HepG2 (cell line): ENCODE data around the gene YTHDF1. TPM values are rescaled to one million over a fixed set of nuclear protein-coding genes. Genes with fewer than 3 reads are reported as not detected.

Source experiments
- GABPB1 ChIP-seq: IDR thresholded peaks from 2 replicates; pipeline ENCODE4 v1.6.1; 2016; ENCODE audit warnings: mild to moderate bottlenecking, missing genetic modification reagents, moderate library complexity, missing compliant biosample characterization
- NFYB ChIP-seq: sonication (generic); formaldehyde crosslinking; IDR thresholded peaks from 2 replicates; pipeline ENCODE4 v1.4.0; 2020; ENCODE audit warnings: missing genetic modification reagents
- POLR2AphosphoS2 ChIP-seq: IDR thresholded peaks from 2 replicates; pipeline ENCODE4 v1.6.1; 2011; ENCODE audit warnings: low read depth, low read length, improper control_type of control experiment
- RAD51 ChIP-seq: fragments of 450-650 bp; IDR thresholded peaks from 2 replicates; pipeline ENCODE4 v1.6.1; 2016; ENCODE audit warnings: borderline replicate concordance
- RBM39 ChIP-seq: fragments of 200-400 bp; formaldehyde crosslinking; IDR thresholded peaks from one replicate; pipeline ENCODE4 v1.6.1; 2018; ENCODE audit warnings: antibody characterized with exemption, mild to moderate bottlenecking, low read depth, low read length; ENCODE audit not compliant: poor library complexity, severe bottlenecking
- REXO4 ChIP-seq: sonication (generic); formaldehyde crosslinking; IDR thresholded peaks from 2 replicates; pipeline ENCODE4 v1.8.0; 2022; ENCODE audit warnings: missing genetic modification reagents, mild to moderate bottlenecking, borderline replicate concordance
- SPEN ChIP-seq: sonication (generic); formaldehyde crosslinking; IDR thresholded peaks from 2 replicates; pipeline ENCODE4 v1.5.1; 2020; ENCODE audit warnings: low read depth, mild to moderate bottlenecking, missing genetic modification reagents
- ZBTB7B ChIP-seq: sonication (generic); formaldehyde crosslinking; IDR thresholded peaks from 2 replicates; pipeline ENCODE4 v1.4.0; 2020; ENCODE audit warnings: missing genetic modification reagents
- ZNF333 ChIP-seq: sonication (generic); formaldehyde crosslinking; IDR thresholded peaks from 2 replicates; pipeline ENCODE4 v1.4.0; 2020; ENCODE audit warnings: mild to moderate bottlenecking, missing genetic modification reagents, borderline replicate concordance
- ZNF605 ChIP-seq: sonication (generic); formaldehyde crosslinking; IDR thresholded peaks from 2 replicates; pipeline ENCODE4 v1.8.0; 2022; ENCODE audit warnings: mild to moderate bottlenecking, missing genetic modification reagents
- polyA plus RNA-seq, 8 experiments: library from polyadenylated mRNA; depleted of rRNA in 3 of 8; stranded (reverse) in 7 of 8; unstranded in 1 of 8; fragments of >200 nt; fragmentation: Illumina TruSeq in 4 of 8; extraction: Trizol in 4 of 8; gene quantifications; 2 replicates each; pipeline versions ENCODE4 v1.2.1 to v1.2.3, GENCODE V29; 2011 to 2016; ENCODE audit warnings: low read depth in 4 of 8, missing spikeins in 1 of 8, mixed read lengths in 1 of 8; ENCODE audit not compliant: insufficient read depth in 1 of 8
- total RNA-seq, 5 experiments: library from RNA; depleted of rRNA; stranded (reverse); fragments of >200 nt; fragmentation: Illumina TruSeq; extraction: Trizol; gene quantifications; 2 replicates each; pipeline ENCODE4 v1.2.3, GENCODE V29; 2016; ENCODE audit warnings: low read depth in 1 of 5
- TF ChIP-seq, protein P1 (sequence below): sonication (generic); formaldehyde crosslinking; IDR thresholded peaks from 2 replicates; pipeline ENCODE4 v1.4.0; 2020; ENCODE audit warnings: missing genetic modification reagents
- TF ChIP-seq, protein P2 (sequence below): sonication (generic); formaldehyde crosslinking; IDR thresholded peaks from 2 replicates; pipeline ENCODE4 v1.5.0; 2020; ENCODE audit warnings: missing genetic modification reagents, mild to moderate bottlenecking, borderline replicate concordance
- TF ChIP-seq, protein P3 (sequence below): IDR thresholded peaks from 2 replicates; pipeline ENCODE4 v1.6.1; 2016; ENCODE audit warnings: low read depth, missing genetic modification reagents, missing compliant biosample characterization
- TF ChIP-seq, protein P4 (sequence below): sonication (generic); formaldehyde crosslinking; IDR thresholded peaks from 2 replicates; pipeline ENCODE4 v1.4.0; 2020; ENCODE audit warnings: missing genetic modification reagents; ENCODE audit errors: not compliant biosample characterization
- TF ChIP-seq, protein P5 (sequence below): sonication (generic); formaldehyde crosslinking; IDR thresholded peaks from 2 replicates; pipeline ENCODE4 v1.5.1; 2020; ENCODE audit warnings: missing genetic modification reagents, mild to moderate bottlenecking, borderline replicate concordance

The YTHDF1 gene
- total and polyA plus RNA-seq, 2 of the 13 experiments (the other 11 are each of a cell fraction or from before 2014, with no cell fraction given), result 34.5 to 37.7 TPM

DNA sequence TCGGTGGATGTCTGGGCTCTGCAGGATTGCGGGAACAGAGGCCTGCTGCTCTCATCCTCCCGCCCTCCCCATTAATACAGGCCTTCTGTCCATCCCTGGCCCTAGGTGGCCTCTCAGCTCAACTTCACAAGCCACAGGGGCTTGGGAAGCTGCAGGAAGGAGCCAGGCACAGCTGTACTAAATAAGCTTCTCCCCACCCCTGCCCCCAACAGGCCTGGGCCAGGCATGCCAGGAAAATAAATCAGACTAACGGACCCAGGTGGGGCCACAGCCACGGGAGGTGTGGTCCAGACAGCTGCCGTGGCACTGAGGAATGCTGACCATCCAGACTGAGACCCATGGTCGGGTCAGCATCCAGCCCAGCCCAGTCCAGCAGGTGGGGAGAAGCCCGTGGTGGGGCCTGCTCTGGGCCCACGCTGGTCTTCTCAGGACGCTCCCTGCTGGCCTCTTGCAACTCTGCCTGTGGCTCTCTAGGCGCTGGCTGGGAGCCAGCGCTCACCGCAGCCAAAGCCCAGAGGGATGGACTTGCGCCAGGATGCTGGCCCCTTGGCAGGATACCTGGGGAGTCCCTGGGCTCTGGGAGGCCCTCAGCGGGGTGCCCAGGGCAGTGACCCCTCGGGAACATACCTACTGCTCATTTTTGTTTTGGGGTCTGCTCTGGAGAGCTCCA is 8.6 kb upstream of the YTHDF1 start (continued):
- TF ChIP-seq, protein P1, sequence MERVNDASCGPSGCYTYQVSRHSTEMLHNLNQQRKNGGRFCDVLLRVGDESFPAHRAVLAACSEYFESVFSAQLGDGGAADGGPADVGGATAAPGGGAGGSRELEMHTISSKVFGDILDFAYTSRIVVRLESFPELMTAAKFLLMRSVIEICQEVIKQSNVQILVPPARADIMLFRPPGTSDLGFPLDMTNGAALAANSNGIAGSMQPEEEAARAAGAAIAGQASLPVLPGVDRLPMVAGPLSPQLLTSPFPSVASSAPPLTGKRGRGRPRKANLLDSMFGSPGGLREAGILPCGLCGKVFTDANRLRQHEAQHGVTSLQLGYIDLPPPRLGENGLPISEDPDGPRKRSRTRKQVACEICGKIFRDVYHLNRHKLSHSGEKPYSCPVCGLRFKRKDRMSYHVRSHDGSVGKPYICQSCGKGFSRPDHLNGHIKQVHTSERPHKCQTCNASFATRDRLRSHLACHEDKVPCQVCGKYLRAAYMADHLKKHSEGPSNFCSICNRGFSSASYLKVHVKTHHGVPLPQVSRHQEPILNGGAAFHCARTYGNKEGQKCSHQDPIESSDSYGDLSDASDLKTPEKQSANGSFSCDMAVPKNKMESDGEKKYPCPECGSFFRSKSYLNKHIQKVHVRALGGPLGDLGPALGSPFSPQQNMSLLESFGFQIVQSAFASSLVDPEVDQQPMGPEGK (CRISPR knock-in tag), result 0 out of 2 replicates have a peak, but pooled peaks have one; percentile 9
- peak; percentile 57 for TF ChIP-seq ZNF605 (CRISPR knock-in tag)
- TF ChIP-seq POLR2AphosphoS2, result no peak
- TF ChIP-seq SPEN, result peak; percentile 30; the same call in 1 of the 2 replicates
- TF ChIP-seq ZNF333, result 0 out of 2 replicates have a peak, but pooled peaks have one; percentile 83
- TF ChIP-seq, protein P2, sequence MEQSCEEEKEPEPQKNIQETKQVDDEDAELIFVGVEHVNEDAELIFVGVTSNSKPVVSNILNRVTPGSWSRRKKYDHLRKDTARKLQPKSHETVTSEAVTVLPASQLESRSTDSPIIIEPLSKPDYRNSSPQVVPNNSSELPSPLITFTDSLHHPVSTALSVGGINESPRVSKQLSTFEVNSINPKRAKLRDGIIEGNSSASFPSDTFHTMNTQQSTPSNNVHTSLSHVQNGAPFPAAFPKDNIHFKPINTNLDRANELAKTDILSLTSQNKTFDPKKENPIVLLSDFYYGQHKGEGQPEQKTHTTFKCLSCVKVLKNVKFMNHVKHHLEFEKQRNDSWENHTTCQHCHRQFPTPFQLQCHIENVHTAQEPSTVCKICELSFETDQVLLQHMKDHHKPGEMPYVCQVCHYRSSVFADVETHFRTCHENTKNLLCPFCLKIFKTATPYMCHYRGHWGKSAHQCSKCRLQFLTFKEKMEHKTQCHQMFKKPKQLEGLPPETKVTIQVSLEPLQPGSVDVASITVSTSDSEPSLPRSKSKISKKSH (CRISPR knock-in tag), result peak; percentile 65
- no peak for TF ChIP-seq ZBTB7B (CRISPR knock-in tag)
- no peak for TF ChIP-seq NFYB (CRISPR knock-in tag)
- 0 out of 2 replicates have a peak, but pooled peaks have one; percentile 66 for TF ChIP-seq REXO4 (CRISPR knock-in tag)
- TF ChIP-seq, protein P3, sequence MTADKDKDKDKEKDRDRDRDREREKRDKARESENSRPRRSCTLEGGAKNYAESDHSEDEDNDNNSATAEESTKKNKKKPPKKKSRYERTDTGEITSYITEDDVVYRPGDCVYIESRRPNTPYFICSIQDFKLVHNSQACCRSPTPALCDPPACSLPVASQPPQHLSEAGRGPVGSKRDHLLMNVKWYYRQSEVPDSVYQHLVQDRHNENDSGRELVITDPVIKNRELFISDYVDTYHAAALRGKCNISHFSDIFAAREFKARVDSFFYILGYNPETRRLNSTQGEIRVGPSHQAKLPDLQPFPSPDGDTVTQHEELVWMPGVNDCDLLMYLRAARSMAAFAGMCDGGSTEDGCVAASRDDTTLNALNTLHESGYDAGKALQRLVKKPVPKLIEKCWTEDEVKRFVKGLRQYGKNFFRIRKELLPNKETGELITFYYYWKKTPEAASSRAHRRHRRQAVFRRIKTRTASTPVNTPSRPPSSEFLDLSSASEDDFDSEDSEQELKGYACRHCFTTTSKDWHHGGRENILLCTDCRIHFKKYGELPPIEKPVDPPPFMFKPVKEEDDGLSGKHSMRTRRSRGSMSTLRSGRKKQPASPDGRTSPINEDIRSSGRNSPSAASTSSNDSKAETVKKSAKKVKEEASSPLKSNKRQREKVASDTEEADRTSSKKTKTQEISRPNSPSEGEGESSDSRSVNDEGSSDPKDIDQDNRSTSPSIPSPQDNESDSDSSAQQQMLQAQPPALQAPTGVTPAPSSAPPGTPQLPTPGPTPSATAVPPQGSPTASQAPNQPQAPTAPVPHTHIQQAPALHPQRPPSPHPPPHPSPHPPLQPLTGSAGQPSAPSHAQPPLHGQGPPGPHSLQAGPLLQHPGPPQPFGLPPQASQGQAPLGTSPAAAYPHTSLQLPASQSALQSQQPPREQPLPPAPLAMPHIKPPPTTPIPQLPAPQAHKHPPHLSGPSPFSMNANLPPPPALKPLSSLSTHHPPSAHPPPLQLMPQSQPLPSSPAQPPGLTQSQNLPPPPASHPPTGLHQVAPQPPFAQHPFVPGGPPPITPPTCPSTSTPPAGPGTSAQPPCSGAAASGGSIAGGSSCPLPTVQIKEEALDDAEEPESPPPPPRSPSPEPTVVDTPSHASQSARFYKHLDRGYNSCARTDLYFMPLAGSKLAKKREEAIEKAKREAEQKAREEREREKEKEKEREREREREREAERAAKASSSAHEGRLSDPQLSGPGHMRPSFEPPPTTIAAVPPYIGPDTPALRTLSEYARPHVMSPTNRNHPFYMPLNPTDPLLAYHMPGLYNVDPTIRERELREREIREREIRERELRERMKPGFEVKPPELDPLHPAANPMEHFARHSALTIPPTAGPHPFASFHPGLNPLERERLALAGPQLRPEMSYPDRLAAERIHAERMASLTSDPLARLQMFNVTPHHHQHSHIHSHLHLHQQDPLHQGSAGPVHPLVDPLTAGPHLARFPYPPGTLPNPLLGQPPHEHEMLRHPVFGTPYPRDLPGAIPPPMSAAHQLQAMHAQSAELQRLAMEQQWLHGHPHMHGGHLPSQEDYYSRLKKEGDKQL (CRISPR knock-in tag), result no peak
- TF ChIP-seq RAD51, result no peak
- TF ChIP-seq, protein P4, sequence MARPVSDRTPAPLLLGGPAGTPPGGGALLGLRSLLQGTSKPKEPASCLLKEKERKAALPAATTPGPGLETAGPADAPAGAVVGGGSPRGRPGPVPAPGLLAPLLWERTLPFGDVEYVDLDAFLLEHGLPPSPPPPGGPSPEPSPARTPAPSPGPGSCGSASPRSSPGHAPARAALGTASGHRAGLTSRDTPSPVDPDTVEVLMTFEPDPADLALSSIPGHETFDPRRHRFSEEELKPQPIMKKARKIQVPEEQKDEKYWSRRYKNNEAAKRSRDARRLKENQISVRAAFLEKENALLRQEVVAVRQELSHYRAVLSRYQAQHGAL (CRISPR knock-in tag), result no peak
- TF ChIP-seq, protein P5, sequence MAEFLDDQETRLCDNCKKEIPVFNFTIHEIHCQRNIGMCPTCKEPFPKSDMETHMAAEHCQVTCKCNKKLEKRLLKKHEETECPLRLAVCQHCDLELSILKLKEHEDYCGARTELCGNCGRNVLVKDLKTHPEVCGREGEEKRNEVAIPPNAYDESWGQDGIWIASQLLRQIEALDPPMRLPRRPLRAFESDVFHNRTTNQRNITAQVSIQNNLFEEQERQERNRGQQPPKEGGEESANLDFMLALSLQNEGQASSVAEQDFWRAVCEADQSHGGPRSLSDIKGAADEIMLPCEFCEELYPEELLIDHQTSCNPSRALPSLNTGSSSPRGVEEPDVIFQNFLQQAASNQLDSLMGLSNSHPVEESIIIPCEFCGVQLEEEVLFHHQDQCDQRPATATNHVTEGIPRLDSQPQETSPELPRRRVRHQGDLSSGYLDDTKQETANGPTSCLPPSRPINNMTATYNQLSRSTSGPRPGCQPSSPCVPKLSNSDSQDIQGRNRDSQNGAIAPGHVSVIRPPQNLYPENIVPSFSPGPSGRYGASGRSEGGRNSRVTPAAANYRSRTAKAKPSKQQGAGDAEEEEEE (CRISPR knock-in tag), result no peak
- peak; percentile 27 for TF ChIP-seq RBM39
- TF ChIP-seq GABPB1, result peak; percentile 37; the same call in 1 of the 2 replicates
